Right lobe of liver (tissue), 6 donors: ENCODE results near the gene PLA2G4C. TPM values are rescaled to one million over a fixed set of nuclear protein-coding genes. Genes with fewer than 3 reads are reported as not detected.

Experiments
- ATAC-seq, 4 donors: fragments of 200-7000 bp; cut with Tn5 transposase; one replicate each; pipeline ENCODE4 v1.9.1; 2020; ENCODE audit warnings: mild to moderate bottlenecking in 4 of 4, moderate library complexity in 4 of 4
- DNase-seq, 3 donors: peaks; one replicate each; pipeline ENCODE4 v3.0.0-alpha.2; 2020
- H3K27ac ChIP-seq, 3 donors: fragments of 200-600 bp; one replicate each; pipeline ENCODE4 v1.8.0; 2022
- H3K27me3 ChIP-seq, 2 donors: fragments of 200-600 bp; one replicate each; pipeline ENCODE4 v1.8.0; 2022
- H3K36me3 ChIP-seq, 4 donors: fragments of 200-600 bp; sonication (generic) in 1 of 4; one replicate each; pipeline versions ENCODE4 v1.5.1 to v1.8.0; 2017 to 2022; ENCODE audit warnings: control low read depth in 1 of 4
- H3K4me1 ChIP-seq, 4 donors: fragments of 200-600 bp; sonication (generic) in 1 of 4; one replicate each; pipeline versions ENCODE4 v1.5.1 to v1.8.0; 2017 to 2022; ENCODE audit warnings: control low read depth in 1 of 4
- H3K4me3 ChIP-seq, 3 donors: fragments of 200-600 bp; one replicate each; pipeline ENCODE4 v1.8.0; 2022
- H3K9me3 ChIP-seq, 4 donors: fragments of 200-600 bp; sonication (generic) in 1 of 4; one replicate each; pipeline versions ENCODE4 v1.5.1 to v1.8.0; 2017 to 2022; ENCODE audit warnings: control low read depth in 1 of 4
- CTCF ChIP-seq, 4 donors: fragments of 200-600 bp in 3 of 4; fragments of 450-650 bp in 1 of 4; IDR thresholded peaks; one replicate each; pipeline versions ENCODE4 v1.5.1 to v1.8.0; 2016 to 2022; ENCODE audit warnings: antibody characterized with exemption in 4 of 4, mild to moderate bottlenecking in 2 of 4
- POLR2A ChIP-seq: fragments of 450-650 bp; IDR thresholded peaks from one replicate; pipeline ENCODE4 v1.6.1; 2017; ENCODE audit warnings: antibody characterized with exemption, mild to moderate bottlenecking
- WGBS: methylation state at CpG from one replicate; pipeline ENCODE4 v1.1.6; 2018; ENCODE audit warnings: low coverage, low lambda C conversion rate; ENCODE audit not compliant: insufficient coverage; ENCODE audit errors: missing lambda C conversion rate; 5-methylcytosine and 5-hydroxymethylcytosine counted together
- intact Hi-C, 2 donors: fragments of 100-400 bp; cut with DNase I; formaldehyde crosslinking; loops; one replicate each; pipeline versions ENCODE4 v1.11.2 to v1.14.1; 2022
- total RNA-seq, 6 experiments: library from RNA; depleted of rRNA in 2 of 6; stranded (reverse); fragments of >200 nt in 2 of 6; fragmentation: NEBNext Ultra II Directional in 3 of 6; extraction: Animal tissue kit (Norgen Biotek cat#: 25700) in 3 of 6; gene quantifications; one replicate each; pipeline versions ENCODE4 v1.1.0 to v1.2.4, GENCODE V29; 2016 to 2023
- donor health status: DM: no; HTN: yes; CAD: no.
- donor health status: DM: no; HTN: no; CAD: no.
- donor health status: DM: no; HTN: no; CAD: no.
- donor health status: DM: no; HTN: yes; CAD: no.
- donor health status: DM: no; HTN: yes; CAD: no.

The PLA2G4C gene
- total RNA-seq, 6 experiments from 2014 or later, result 3.8 to 29.7 (median 9.8) TPM

- WGBS, result 80% methylated on average over 9 of the region's 12 CpGs
These were observed 13.5 kb upstream of the PLA2G4C start for GRCh38 chr19:48123907-48124651.

GRCh38 chr19:48122421-48122820 lies 11.8 kb upstream of the PLA2G4C start:
- ATAC-seq, result peak in 2 of 4 donors; percentile 8 to 10
- no peak for DNase-seq
- no peak overlapping the region for H3K4me3 ChIP-seq

More at GRCh38 chr19:48123907-48124651, 13.5 kb upstream of the PLA2G4C start:
- no peak overlapping the region for H3K4me3 ChIP-seq
- no peaks in the 10 kb centered on the region for H3K4me1 ChIP-seq
- TF ChIP-seq POLR2A (no peak), CTCF (IDR thresholded peaks at IDR 0.05) (no peak)
- intact Hi-C loops, result no loop called here
- DNase-seq (no peak), ATAC-seq (peak in 1 of 4 donors; percentile 55)
- H3K27ac ChIP-seq, result no peak overlapping the region
- no peaks in the 10 kb centered on the region for H3K9me3 ChIP-seq
- H3K36me3 ChIP-seq, result no peaks in the 10 kb centered on the region
- no peaks in the 10 kb centered on the region for H3K27me3 ChIP-seq

GRCh38 chr19:48121909-48122371 lies 11.3 kb upstream of the PLA2G4C start:
- DNase-seq, result no peak
- H3K4me1 ChIP-seq, result no peaks in the 10 kb centered on the region
- H3K4me3 ChIP-seq, result no peak overlapping the region
- intact Hi-C loops, result no loop called here
- WGBS, result 59% methylated on average over 8 of the region's 10 CpGs
- H3K9me3 ChIP-seq, result no peaks in the 10 kb centered on the region
- ATAC-seq, result peak; percentile 70 to 77 (median 76)
- H3K27me3 ChIP-seq, result no peaks in the 10 kb centered on the region
- no peak overlapping the region for H3K27ac ChIP-seq
- H3K36me3 ChIP-seq, result no peaks in the 10 kb centered on the region
- TF ChIP-seq POLR2A (no peak), CTCF (IDR thresholded peaks at IDR 0.05) (no peak)

More at GRCh38 chr19:48122421-48122820, 11.8 kb upstream of the PLA2G4C start:
- Histone ChIP-seq H3K9me3 (no peaks in the 10 kb centered on the region), H3K27me3 (no peaks in the 10 kb centered on the region), H3K27ac (no peak overlapping the region), H3K4me1 (no peaks in the 10 kb centered on the region), H3K36me3 (no peaks in the 10 kb centered on the region)
- 79% methylated on average over 10 of the region's 14 CpGs for WGBS
- intact Hi-C loops, result no loop called here
- TF ChIP-seq CTCF (IDR thresholded peaks at IDR 0.05) (no peak), POLR2A (no peak)

- Histone ChIP-seq H3K27ac (no peak overlapping the region), H3K36me3 (no peaks in the 10 kb centered on the region), H3K4me3 (no peak overlapping the region), H3K9me3 (no peaks in the 10 kb centered on the region), H3K4me1 (no peaks in the 10 kb centered on the region), H3K27me3 (no peaks in the 10 kb centered on the region)
- no peak for ATAC-seq
- DNase-seq, result no peak
- TF ChIP-seq CTCF (IDR thresholded peaks at IDR 0.05) (no peak), POLR2A (no peak)
- intact Hi-C loops, result no loop called here
- 89% methylated on average over 6 of the region's 14 CpGs for WGBS
These were observed 10.4 kb upstream of the PLA2G4C start for GRCh38 chr19:48121066-48121465.
